Activated CD4-positive, alpha-beta T cell treated with anti-CD3 and anti-CD28 coated beads, Interleukin-2, Interleukin-4, amounts not matched to agents 100 ng/mL and 50 ng/mL, durations not matched to agents 16 hours and 8 hours (primary cell): ENCODE measurements around the gene XYLT1.

ENCODE experiments used
- DNase-seq: peaks from one replicate; pipeline ENCODE4 v3.0.0-alpha.2; 2020; ENCODE audit warnings: low spot score

Gene XYLT1

DNA sequence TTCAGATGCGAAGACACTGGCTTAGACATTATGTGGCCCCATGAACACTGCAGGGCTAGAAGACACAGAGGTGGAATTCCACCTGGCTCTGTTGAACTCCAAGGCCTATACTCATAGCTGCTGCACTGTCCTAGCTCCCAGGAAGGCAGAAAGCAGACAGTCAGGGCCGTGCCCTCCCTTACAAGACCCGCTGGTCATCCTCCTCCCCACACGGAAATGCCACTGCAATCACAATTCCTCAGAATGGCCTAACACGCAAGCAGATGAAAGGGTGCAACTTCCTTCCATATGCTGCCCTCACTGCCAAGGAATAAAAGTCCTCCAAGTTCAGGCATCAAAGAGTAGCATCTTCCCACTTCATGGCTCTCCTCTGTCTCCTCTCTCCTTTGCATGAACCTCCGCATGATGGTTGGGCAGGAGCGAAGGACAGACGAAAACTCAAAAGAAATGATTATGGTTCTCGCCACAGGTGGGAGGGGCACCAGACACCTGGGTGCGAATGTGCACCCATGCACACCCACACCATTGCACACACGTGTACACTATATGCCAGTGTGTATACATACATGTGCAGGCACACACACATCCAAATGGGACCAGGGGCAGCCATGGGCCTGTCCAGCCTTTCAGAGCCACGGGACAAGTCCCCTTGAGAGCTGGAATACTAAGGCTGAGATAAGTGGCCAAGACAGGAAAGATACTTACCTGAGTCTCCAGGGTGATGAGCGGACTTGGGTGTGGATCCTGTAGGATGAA lies 113.3 kb downstream of the XYLT1 start:
- DNase-seq: no peak

DNA sequence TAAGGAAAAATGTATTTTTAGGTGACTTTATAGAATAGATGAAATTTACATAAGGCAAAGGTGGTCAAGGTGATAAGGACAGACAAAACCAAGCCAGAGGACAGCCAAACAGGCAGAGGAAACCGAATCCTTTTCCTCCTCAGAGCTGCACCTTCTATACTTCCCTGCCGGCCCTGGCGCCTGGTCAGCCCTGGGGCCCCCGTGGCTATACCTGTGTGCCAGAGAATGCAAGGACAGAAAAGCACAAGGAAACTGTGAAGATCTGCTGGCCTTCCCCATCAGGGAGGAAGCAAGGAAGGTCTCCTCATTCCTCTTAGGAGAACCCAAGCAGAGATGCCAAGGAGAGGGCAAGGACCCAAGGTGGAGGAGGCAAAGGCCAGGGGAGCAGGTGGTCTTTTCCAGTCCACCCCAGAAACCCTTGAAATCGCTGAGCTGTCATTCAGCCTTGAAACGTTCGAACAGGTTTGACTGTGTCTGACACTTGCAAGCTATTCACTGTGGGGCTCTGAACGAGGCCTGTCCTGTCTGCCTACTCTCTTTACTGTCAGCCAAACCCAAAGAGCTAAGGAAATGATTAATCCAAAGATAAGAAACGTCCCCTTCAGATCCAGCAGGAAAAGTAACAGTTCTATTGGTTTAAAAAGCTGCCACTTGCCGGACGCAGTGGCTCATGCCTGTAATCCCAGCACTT lies 114.4 kb downstream of the XYLT1 start:
- no peak for DNase-seq

DNA sequence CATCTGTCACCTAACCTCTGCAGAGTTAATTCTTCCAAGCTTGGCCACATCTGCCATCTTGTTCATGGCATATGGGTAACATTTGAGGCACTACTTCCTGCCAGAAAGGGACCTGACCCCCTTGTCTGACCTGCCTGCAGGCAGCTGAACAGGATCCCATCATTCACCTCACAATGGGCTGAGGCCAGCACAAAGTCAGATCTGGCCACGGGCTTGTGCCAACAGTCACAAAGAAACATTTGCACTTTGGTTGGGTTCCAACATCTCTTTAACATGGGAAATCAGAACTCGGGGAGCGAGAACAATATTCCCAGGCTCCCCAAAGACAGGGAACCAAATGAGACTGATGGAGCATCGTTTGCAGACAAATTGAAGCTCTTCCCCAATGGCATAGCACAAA lies 116.1 kb downstream of the XYLT1 start:
- no peak for DNase-seq

- no peak for DNase-seq
These were observed 116.6 kb downstream of the XYLT1 start for GRCh38 chr16:17354141-17354601.

DNA sequence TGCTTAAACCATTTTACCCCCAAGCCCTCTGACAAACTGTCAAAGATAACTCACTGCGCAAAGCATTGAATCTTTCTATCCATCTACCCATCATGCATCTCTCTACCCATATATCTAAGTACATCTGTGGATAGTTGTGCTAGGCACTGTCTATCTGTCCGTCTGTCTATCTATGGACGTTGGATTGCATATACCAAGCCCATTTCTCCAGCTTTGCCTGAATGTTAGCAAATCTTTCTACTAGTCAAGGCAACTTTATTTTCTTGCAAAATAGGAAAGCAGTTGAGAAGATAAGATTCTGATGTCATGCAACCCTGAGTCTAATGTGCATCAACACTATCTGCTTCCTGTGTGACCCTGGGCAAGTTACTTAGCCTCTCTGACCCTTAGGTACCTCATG lies 117.2 kb downstream of the XYLT1 start:
- DNase-seq: no peak

DNA sequence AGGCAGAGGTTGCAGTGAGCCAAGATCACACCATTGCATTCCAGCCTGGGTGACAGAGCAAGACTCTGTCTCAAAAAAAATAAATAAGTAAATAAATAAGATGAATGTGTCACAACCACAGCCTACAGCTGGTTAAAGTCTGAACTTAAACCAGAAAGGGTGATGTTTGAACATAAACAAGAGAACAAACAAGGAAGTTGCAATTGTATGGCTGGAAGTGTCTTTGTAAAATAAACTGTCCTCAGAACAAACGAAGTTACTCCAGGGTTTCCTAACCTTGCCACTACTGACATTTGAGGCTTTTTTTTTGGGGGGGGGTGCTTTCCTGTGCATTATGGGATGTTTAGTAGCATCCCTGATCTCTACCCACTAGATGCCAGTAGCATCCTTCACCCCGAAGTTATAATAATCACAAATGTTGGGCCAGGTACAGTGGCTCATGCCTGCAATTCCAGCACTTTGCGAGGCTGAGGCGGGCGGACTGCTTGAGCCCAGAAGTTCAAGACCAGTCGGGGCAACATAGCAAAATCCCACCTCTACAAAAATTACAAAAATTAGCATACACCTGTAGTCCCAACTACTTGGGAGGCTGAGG lies 119.2 kb downstream of the XYLT1 start:
- no peak for DNase-seq

GRCh38 chr16:17350207-17350606 lies 120.6 kb downstream of the XYLT1 start:
- no peak for DNase-seq

DNA sequence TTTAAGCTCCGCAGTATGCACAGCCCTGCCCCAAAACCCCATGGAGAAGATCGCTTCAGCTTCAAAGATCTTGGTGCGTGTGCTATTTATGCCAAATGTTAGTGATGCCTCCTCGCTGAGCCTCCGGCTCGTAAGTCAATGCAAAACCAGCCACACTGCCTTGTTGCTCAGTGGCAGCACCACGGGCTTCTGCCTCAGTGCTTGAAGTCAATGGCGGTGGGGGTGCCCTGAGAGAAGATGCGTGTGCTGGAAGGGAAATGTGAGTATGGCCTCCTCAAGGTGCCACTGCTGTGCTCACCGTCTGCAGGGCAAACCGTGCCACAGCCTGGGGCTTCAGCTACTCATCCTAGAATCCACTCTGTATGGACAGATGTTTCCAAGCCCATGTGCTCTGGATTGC lies 121.9 kb downstream of the XYLT1 start:
- DNase-seq: no peak

- DNase-seq: no peak
These were observed 122.5 kb downstream of the XYLT1 start for GRCh38 chr16:17348042-17348783.

DNA sequence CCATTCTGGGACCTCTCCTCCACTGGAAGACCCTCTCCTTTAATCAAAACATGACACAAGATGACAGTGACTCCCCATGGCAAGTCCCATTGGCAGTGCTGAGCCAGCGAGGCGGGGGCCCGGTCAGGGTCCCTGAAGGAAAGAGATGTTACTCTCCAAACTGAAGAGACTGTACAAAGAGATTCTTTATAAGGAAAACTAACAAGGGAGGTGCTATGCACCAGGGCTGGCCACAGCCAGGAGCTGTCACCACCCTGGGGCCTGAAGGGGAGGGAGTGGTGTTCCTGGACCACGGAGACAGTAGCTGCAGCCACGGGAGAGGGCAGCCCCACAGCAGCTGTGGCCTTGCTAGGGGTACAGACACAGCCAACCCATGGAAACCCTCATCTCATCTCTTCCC lies 123.1 kb downstream of the XYLT1 start:
- DNase-seq: no peak

GRCh38 chr16:17346621-17347569 lies 123.9 kb downstream of the XYLT1 start:
- peak; percentile 49 for DNase-seq

DNA sequence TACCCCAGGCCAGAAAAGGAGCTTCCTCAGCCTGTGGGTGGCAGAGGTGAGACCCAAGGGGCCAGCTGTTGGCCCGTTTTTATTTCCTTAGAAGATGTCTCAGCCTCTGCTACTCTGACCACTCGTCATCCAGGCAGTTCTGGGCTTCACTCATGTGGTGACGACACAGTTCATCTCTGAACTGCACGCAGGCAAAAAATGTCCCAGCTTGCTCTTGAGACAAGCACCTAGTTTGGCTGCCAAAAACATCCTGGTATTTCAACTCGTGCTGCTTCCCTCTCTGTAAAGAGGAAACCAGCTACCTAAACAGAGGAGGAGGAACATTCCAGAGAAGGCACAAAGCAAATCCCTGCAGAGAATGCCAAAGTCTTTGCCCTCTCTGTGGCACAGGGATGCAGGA lies 125.7 kb downstream of the XYLT1 start:
- peak; percentile 46 for DNase-seq

- DNase-seq: no peak
These were observed 127.0 kb downstream of the XYLT1 start for GRCh38 chr16:17343728-17344127.

GRCh38 chr16:17343028-17343427 lies 127.7 kb downstream of the XYLT1 start:
- peak; percentile 68 for DNase-seq

- peak; percentile 28 for DNase-seq
These were observed 128.7 kb downstream of the XYLT1 start for GRCh38 chr16:17342031-17342430.

GRCh38 chr16:17340804-17341203 lies 130.0 kb downstream of the XYLT1 start:
- peak; percentile 34 for DNase-seq

DNA sequence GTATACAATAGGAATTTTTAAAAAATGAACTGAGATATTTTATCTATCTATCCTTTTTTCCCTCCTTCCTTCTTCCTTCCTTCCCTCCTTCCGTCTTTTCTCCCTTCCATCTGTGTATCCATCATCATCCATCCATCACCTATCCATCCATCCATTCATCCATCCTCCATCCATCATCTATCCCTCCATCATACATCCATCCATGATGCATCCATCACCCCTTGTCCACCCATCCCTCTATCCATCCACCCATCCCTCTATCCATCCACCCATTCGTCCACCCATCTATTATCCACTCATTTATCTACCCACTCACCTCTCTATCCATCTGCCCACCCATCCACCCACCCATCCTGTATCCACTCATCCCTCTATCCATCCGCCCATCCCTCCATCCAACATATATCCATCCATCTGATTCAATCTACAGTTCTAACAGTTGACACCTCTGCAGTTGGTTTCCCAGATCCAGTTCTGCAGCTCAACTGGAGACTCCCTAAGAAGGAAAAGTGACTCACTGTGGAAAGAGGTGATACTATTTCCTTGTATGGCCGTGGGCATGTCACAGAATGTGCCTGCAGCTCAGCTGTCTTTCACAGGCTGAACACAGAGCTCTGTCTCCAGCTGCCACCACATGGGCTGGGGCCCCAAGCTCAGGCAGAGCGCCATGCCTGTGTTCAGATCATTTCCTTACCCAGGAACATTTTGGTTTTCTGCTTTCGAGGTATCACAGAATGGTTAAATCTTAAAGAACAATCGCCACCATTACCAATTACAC lies 130.8 kb downstream of the XYLT1 start:
- DNase-seq: no peak

GRCh38 chr16:17338244-17338643 lies 132.5 kb downstream of the XYLT1 start:
- DNase-seq: no peak

DNA sequence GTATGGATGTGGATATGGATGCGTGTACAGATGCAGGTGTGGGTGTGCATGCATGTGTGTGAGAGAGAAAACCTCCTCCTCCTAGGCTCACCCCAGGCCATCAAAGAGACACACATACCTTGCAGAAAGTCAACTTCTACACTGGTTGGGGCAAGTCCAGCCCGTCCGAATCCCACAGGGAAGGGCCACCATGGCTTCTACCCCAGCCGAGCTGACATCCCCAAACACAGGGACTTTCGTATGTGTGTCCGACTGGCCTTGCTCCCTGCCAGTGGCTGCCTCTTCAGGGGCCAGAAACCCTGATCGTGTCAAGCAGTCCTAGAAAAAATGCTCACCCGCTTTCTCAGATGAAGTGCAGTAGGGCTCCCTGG lies 134.2 kb downstream of the XYLT1 start:
- no peak for DNase-seq

GRCh38 chr16:17335826-17336529 lies 134.8 kb downstream of the XYLT1 start:
- DNase-seq: no peak
